Mesenteric fat pad (tissue), 1 donor: ENCODE data around the gene EVPLL. TPM values are rescaled to one million over a fixed set of nuclear protein-coding genes. Genes with fewer than 3 reads are reported as not detected.
"Not testable (repeated sequence)": the region's sequence is repeated elsewhere in the genome, so short reads cannot be mapped to it uniquely, and the experiment has no call there.

ENCODE experiments used
- DNase-seq: peaks from one replicate; pipeline ENCODE4 v3.0.0-alpha.2; 2020; ENCODE audit warnings: low spot score
- long read RNA-seq: library from polyadenylated mRNA; unstranded; transcript quantifications from one replicate; pipeline ENCODE4 v2.0.0, GENCODE V29; 2020
- total RNA-seq: library from RNA; stranded (reverse); fragmentation: NEBNext Ultra II Directional; extraction: Animal tissue kit (Norgen Biotek cat#: 25700); gene quantifications from one replicate; pipeline ENCODE4 v1.2.1, GENCODE V29; 2021
- donor health status: DM: yes; HTN: yes; CAD: no.

The EVPLL gene
- total RNA-seq = 0.22 TPM
- long read RNA-seq, partial matches to known transcripts = 0 of 2 reads
- long read RNA-seq, other reads (novel, unspliced or antisense) = 2 of 2 reads

DNA sequence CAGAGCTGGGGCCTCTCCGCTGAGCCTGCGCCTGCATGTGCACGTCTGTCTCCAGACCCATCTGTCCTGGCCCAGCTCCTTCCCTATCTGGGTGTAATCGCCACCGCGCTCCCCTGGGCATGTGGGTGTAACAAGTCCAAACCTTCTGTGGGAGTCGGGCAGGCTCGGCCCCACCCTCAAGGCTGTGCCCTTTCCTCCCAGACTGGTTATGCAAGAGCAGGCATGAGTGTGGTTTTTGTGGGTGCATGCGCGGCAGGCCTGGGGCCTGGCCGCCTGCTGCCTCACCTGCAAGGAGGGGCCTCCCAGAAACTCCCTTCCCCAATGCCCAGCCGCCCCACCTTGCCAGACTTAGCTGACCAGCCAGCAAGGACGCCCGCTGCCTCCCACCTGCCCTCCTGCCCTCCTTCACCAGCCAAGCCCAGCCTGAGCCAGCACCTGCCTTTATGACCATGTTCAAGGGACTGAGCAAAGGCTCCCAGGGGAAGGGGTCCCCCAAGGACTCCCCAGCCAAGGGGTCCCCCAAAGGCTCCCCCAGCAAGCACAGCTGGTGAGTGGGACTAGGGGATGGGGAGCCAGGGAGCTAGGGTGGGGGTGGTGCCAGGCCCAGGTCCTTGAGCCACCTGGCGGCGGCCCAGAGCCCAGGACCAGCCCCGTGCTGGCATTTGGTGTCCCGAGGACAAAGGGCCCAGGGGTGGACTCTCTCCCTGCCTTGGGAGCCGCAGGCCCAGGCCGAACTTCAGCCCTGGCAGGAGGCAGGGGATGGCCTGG is at the start of gene EVPLL:
Gene EVPLL, plus strand, starts transcription at position 342 of the 768 bp plus-strand sequence. CDS start 3,160 bp downstream, outside the sequence.
- peak; percentile 90 for DNase-seq

DNA sequence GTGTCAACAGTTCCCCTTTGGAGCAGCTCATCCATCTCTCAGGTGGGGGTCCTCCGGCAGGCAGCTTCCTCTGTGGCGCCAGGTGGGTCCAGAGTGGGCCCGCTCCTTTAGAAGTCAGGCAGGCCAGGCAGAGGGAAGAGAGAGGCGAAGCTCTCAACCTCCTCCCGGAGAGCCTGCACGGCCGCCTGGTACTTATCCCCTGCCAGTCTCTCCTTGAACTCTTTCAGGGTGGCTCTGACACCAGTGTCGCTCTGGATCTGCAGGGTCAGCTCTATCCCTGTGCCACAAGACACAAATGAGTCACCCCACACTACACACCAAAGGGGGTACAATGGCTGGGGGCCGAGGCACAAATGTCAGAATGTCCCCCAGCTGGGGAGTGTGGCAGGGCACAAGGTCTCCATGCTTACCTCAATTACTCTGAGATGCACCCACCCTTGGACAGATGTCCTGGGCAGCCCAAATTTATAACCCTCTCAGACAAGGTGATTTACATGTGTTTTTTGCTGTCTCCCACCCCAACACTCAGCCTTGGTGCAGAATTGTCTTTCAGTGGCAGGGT is 48.9 kb upstream of the EVPLL start:
- DNase-seq = no peak

GRCh38 chr17:18331879-18332278 is 45.7 kb upstream of the EVPLL start:
- DNase-seq = no peak

GRCh38 chr17:18332909-18333489 is 44.6 kb upstream of the EVPLL start:
- no peak for DNase-seq

- DNase-seq = not testable (repeated sequence)
Observed at GRCh38 chr17:18338158-18338557, 39.4 kb upstream of the EVPLL start.

DNA sequence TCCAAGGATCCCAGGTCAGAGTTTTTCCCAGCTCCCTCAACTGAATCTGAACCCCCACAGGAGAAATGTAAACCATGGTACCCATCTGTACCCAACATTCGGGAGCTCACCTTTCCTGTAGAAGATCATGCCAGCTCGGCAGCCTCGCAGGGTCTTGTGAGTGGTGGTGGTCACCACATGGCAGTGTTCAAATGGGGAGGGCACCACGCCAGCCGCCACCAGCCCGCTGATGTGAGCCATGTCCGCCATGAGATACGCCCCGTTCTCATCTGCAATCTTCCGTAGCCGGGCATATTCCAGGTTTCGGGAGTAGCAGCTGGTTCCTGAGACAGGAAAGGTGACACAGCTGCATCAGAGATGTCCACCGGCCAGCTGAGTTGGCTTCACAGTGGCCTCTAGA is 37.6 kb upstream of the EVPLL start:
- DNase-seq = no peak

- DNase-seq = no peak
Observed at GRCh38 chr17:18344021-18344420, 33.6 kb upstream of the EVPLL start.

GRCh38 chr17:18353541-18353940 is 24.0 kb upstream of the EVPLL start:
- DNase-seq = no peak

- no peak for DNase-seq
Observed at GRCh38 chr17:18356624-18357023, 21.0 kb upstream of the EVPLL start.

- DNase-seq = no peak
Observed at GRCh38 chr17:18360518-18360917, 17.1 kb upstream of the EVPLL start.

- DNase-seq = no peak
Observed at GRCh38 chr17:18361837-18362697, 15.5 kb upstream of the EVPLL start.

DNA sequence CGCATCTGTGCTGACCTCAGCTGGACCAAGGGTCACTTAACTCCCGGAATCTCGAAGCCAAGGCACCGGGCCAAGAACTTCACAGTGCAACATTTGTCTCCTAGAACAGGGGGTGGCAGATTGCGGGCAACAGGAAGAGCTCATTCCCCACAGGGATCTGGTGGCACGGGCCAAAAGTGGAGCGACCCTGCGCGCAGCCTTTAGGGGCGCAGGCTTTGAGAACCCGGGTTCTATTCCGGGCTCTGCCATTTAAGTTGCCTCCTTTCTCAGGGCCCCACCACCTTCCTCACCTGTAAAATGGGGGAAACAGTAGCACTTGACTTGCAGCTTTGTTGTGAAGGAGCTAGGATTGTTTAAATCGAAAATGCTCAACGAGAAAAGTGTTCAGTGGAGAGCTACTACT is 14.9 kb upstream of the EVPLL start:
- no peak for DNase-seq

DNA sequence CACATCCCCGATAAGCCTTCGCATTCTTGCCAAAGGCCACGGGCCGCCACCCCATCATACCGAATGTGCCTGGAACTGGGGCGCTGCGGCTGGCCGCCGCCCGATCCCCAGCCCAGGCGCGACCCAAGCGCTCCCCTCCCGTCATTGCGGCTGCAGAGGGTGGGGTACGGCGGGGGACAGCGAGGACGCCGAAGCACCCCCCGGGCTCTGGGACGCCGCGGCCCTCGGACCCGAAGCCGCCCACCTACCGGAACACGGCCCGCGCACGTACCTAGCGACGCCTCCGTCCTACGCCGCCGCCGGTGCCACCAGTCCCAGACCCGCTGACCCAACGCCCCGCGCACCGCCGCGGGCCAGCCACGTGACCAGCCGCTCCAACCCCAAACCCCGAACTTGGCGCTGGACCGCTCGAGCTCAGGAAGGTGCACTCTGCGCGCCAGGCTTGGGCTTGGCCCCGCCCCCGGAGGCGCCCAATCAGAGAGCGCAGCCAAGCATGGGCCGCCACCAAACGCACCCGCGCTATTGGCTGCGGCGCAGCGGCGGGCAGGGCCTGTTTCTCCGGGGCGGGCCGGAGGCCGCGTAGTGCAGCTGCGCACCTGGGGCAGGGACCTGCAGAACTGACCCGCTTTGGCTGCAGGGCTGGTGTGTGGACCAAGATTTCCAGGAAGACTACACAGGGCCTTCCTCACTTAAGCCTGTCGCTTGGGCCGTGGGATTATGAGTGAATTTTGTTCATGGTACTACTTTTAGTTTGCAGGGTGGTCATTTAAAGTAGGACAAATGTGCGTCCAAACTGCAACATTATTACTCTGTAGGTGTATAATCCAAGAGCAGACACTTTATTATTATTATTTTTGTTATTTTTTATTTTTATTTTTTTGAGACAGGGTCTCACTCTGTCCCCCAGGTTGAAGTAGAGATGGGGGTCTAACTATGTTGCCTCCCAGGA is 14.2 kb upstream of the EVPLL start, which contains the start of gene SHMT1:
Gene SHMT1, minus strand, starts transcription at position 450 of the 949 bp plus-strand sequence. CDS start 7,569 bp downstream, outside the sequence.
- peak; percentile 98 for DNase-seq

DNA sequence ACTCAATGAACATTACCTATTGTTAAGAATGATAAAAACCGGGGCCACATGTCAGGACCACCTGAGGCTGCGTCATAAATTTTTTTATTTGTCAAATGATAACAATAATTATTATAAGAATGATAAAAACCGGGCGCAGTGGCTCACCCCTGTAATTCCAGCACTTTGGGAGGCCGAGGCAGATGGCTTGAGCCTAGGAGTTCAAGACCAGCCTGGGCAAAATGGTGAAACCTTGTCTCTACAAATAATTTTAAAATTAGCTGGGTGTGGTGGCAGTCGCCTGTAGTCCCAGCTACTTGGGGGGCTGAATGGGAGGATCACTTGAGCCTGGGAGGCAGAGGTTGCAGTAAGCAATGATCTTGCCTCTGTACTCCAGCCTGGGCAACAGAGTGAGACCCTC is 13.4 kb upstream of the EVPLL start:
- no peak for DNase-seq

- DNase-seq = no peak
Observed at GRCh38 chr17:18368946-18369345, 8.6 kb upstream of the EVPLL start.

- DNase-seq = no peak
Observed at GRCh38 chr17:18370761-18371160, 6.8 kb upstream of the EVPLL start.

DNA sequence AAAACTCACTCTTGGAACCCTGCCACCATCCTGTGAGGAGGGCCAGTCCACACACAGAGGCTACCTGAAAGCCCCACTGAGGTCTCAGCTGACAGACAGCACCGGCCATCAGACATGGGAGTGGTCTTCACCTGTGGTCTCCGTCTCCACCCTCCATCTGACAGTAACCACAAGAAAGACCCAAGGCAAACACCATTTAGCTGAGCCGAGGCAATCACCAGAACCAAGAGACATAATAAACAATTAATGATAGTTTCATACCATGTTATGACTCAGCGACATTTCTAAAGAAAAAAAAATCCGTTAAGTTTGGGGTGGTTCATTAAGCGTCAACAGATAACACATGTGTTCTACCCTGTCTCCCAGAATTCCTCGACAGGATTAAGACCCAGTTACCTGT is 6.1 kb upstream of the EVPLL start:
- no peak for DNase-seq

- DNase-seq = not testable (repeated sequence)
Observed at GRCh38 chr17:18373181-18373580, 4.4 kb upstream of the EVPLL start.

- no peak for DNase-seq
Observed at GRCh38 chr17:18374216-18374615, 3.4 kb upstream of the EVPLL start.

DNA sequence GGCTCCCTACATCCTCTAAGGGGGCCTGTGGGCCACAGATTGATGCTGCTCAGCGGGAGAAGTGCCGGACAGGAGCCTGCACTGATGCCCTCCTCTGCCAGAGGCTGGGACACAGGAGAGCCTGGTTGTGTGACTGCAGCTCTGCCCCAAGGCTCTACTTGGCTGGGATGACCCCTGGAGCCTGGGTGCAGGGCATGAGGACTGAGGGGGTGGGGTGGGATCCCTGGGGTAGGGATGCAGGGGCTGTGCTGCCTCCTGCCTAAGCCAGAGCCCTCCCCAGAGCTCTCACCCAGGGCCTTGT is 577 bp downstream of the EVPLL start:
- DNase-seq = peak; percentile 24
